NCI-H2029 (cell line): ENCODE data around the gene HLA-DRB1.
"Not testable (repeated sequence)": the region's sequence is repeated elsewhere in the genome, so short reads cannot be mapped to it uniquely, and the experiment has no call there.

ENCODE experiments used
- DNase-seq: peaks from one replicate; lab custom pipeline; 2025; lab: John Stamatoyannopoulos, UW

Gene HLA-DRB1

GRCh38 chr6:32559747-32560146 lies 29.9 kb downstream of the HLA-DRB1 start:
- no peak for DNase-seq

DNA sequence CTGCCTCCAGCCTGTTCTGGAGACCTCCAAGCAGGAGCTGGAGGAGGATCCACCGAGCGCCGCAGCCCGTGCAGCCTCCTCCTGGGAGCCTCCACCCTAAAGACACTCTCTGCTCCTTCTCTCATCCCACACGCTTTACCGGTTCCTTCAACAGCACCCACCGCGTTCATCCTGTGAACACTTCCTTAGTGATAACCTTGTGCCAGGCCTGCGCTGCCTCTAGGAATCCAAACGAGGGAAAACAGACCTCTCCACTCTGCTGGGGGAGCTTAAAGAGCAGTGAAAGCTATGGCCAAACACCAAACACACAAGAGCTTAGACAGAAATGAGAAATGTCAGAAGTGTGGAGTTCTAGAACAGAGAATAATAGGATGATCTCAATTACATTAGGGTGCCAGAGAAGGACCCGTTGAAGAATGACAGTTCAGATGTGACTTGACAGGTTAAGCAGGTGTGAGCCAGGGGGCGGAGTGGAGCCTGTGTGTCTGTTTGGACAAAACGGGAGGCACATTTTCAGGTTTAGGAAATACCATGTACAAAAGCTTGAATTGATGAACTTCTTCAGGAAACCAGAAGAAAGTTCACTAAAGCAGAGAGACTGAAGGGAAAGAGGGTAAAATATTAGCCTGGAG lies 31.1 kb downstream of the HLA-DRB1 start:
- DNase-seq: no peak

- DNase-seq: no peak
These were observed 35.3 kb downstream of the HLA-DRB1 start for GRCh38 chr6:32554116-32554965.

DNA sequence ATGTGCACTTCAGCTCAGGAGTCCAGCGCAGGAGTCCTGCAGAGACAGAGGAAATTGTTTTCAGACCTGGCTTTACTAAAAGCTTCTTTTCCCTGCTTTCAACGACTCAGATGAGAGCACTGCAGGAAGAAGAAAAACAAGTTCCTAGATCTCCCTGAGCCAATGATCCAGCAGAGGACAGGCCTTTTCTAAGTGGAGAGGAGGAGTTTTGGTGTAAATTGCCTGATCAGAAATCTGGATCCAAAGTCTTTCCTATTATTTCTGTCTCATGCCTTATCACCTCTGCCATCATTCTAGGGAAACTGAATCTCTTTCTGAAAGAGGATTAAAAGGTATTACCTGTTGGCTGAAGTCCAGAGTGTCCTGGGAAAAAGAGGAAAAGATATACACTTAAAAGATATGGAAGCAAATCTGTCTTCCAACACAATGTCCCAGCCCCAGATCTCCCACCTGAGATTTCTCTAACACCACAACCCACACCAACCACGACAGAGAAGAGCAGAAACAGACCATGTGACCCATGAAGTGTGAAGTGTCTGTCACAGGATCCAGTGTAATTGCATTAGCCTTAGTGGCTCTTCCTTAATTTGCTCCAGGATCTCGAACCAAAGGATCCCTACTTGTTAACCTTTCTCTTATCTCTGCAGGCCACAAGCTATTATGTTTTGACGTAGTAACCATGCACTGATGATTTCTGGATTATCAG lies 36.5 kb downstream of the HLA-DRB1 start:
- DNase-seq: no peak

DNA sequence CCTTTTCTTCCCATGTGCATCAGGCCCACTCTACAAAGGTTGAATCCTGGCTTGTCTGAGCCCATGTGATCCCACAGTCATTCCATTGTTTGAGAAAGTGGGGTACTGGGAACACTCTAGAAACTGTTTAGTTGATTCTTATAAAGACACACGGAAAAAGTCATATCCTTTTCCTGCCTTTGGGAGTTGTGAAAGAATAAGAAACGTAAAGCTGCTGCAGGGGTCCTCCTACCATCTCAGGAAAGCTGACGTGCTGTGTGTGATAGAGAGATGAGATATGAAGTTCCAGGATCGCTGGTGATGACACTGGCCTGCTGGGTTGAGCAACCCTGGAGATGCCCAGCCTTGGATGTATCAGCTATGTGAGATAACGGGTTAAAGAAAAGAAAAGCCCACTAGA lies 38.2 kb downstream of the HLA-DRB1 start:
- DNase-seq: no peak

DNA sequence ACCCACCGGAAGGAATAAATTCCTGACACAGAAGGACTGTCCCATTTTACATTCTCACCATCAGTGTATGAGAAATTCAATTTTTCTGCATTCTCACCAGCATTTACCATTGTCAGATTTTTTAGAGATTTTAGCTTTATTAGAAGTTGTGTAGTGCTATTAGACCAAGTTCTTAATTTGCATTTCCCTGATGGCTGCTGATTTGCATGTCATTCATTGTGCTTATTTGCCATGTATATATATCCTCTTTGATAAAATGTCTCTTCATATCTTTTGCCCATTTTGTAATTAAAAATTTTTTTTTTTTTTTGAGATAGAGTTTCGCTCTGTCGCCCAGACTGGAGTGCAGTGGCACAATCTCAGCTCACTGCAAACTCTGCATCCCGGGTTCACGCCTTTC lies 49.8 kb downstream of the HLA-DRB1 start:
- no peak for DNase-seq

DNA sequence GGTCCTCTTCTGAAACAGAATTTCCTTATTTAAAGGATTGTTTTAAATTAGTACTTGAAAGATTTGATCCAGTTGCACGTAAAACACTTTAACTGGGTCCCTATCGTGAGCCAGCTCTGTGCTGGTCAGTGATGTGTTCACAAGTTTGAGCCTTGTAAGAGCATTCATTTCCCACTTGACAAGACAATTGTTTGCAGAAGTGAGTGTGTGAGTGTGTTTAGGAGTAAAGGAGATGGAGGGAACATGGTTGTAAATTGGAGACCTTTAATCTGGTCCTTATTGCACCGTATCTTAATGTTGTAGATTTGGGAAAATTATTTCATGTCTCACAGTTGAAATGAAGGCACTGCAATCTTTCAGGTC lies 59.2 kb downstream of the HLA-DRB1 start:
- DNase-seq: not testable (repeated sequence)

DNA sequence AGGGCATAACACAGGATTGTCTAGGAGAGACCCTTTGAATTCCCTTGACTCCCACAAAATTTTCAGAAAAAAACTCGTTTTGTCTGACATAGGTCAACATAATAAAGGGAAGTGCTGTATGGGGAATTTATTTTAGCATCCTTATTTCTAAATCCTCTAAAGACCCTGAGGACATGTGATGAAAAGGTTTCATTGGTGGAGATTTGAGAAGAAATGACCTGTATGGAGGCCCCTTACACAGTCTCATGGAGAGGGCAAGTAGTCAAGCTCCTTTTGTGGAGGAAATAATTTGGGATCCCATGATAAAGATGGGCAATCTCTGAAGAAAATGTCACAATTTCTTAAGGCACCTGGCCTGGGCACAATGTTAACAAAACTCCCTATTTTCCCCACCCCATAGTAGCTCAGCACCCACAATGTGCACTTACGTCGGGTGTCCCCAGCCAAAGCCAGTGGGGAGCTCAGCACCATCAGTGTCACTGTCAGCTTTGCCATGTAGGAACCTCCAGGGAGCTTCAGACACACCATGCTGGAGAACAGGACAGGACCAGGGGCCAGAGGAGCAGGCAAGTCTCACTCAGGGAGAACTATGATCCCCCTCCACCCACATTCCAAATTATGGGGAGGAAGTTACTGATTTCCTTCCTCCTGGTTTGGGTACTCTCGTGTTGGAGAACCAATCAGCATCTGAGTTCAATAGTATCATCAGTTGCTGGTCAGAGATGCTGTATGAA lies 59.8 kb downstream of the HLA-DRB1 start, which contains the start of gene HLA-DRB5:
HLA-DRB5 (minus strand) TSS at position 591 of the 734 bp plus-strand sequence; CDS start at position 528, 63 bp downstream.
- no peak for DNase-seq
